OCI-LY7 (cell line): ENCODE results near the gene KIRREL3. TPM values are rescaled to one million over a fixed set of nuclear protein-coding genes. Genes with fewer than 3 reads are reported as not detected.

Experiments
- BruUV-seq: library from RNA; stranded (reverse); fragments of 400-500 nt; replicated peaks from 2 replicates; lab custom pipeline; 2021; lab: Mats Ljungman, UMichigan
- CTCF ChIA-PET: fragments of 300-600 bp; sonication (Branson Sonifier 250); formaldehyde crosslinking; loops from one replicate; lab custom pipeline; 2022; ENCODE audit warnings: antibody characterized with exemption; ENCODE audit not compliant: unreplicated experiment; lab: Charles Lee
- POLR2A ChIA-PET: fragments of 300-600 bp; sonication (Branson Sonifier 250); formaldehyde crosslinking; loops from one replicate; lab custom pipeline; 2022; ENCODE audit warnings: antibody characterized with exemption; lab: Charles Lee
- DNase-seq: peaks from one replicate; pipeline ENCODE4 v3.0.0-alpha.2; 2015; ENCODE audit warnings: low spot score
- H2AFZ ChIP-seq: fragments of 200-600 bp; sonication (generic), shearing (Covaris generic); 2 replicates; pipeline ENCODE4 v1.6.1; 2014; ENCODE audit warnings: mild to moderate bottlenecking, antibody characterized with exemption, low read length, moderate library complexity
- H3K27ac ChIP-seq: fragments of 200-600 bp; sonication (generic); 2 replicates; pipeline ENCODE4 v1.5.1; 2014; ENCODE audit warnings: mixed run types, low read depth, mild to moderate bottlenecking, moderate library complexity, low read length, inconsistent platforms; ENCODE audit not compliant: poor library complexity, severe bottlenecking
- H3K36me3 ChIP-seq: fragments of 200-600 bp; sonication (generic); 2 replicates; pipeline ENCODE4 v1.6.1; 2014; ENCODE audit warnings: mild to moderate bottlenecking, antibody characterized with exemption, low read length, moderate library complexity, mixed read lengths; ENCODE audit not compliant: insufficient read depth
- H3K4me1 ChIP-seq: fragments of 200-600 bp; sonication (generic); 2 replicates; pipeline ENCODE4 v1.5.1; 2014; ENCODE audit warnings: mild to moderate bottlenecking, low read length; ENCODE audit not compliant: insufficient read depth, poor library complexity, severe bottlenecking
- H3K4me2 ChIP-seq: fragments of 200-600 bp; sonication (generic); 2 replicates; pipeline ENCODE4 v1.6.1; 2014; ENCODE audit warnings: mild to moderate bottlenecking, low read length
- H3K4me3 ChIP-seq: fragments of 200-600 bp; sonication (generic); 2 replicates; pipeline ENCODE4 v1.5.1; 2014; ENCODE audit warnings: mild to moderate bottlenecking, low read depth, low read length; ENCODE audit not compliant: poor library complexity, severe bottlenecking
- H3K79me2 ChIP-seq: fragments of 200-600 bp; sonication (generic); 2 replicates; pipeline ENCODE4 v1.6.1; 2016; ENCODE audit warnings: low read depth, mild to moderate bottlenecking, low read length, moderate library complexity, mixed read lengths; ENCODE audit not compliant: insufficient read depth
- H3K9me2 ChIP-seq: fragments of 200-600 bp; sonication (generic); 2 replicates; pipeline ENCODE4 v1.6.1; 2016; ENCODE audit warnings: mild to moderate bottlenecking, low read length, mixed read lengths; ENCODE audit not compliant: insufficient read depth
- H3K9me3 ChIP-seq: fragments of 200-600 bp; sonication (generic); 2 replicates; pipeline ENCODE4 v1.6.1; 2014; ENCODE audit warnings: mild to moderate bottlenecking, mixed run types, low read length, mixed read lengths
- H4K20me1 ChIP-seq: fragments of 200-600 bp; sonication (generic); 2 replicates; pipeline ENCODE4 v1.6.1; 2014; ENCODE audit warnings: mild to moderate bottlenecking, antibody characterized with exemption, low read length, moderate library complexity, mixed read lengths; ENCODE audit not compliant: insufficient read depth
- CTCF ChIP-seq: fragments of 200-600 bp; sonication (generic); conservative IDR thresholded peaks from 2 replicates; pipeline ENCODE4 v1.5.1; 2014; ENCODE audit warnings: mild to moderate bottlenecking, antibody characterized with exemption, low read length, moderate library complexity, mixed read lengths
- EZH2phosphoT487 ChIP-seq: fragments of 200-600 bp; sonication (generic); IDR thresholded peaks from 2 replicates; pipeline ENCODE4 v1.6.1; 2018; ENCODE audit warnings: low read depth, borderline replicate concordance, mild to moderate bottlenecking, mixed run types, antibody characterized with exemption, low read length, moderate library complexity, mixed read lengths
- intact Hi-C: fragments of 100-400 bp; cut with micrococcal nuclease; formaldehyde crosslinking; loops from one replicate; pipeline ENCODE4 v1.10.0; 2022; ENCODE audit not compliant: unreplicated experiment
- total RNA-seq, 2 experiments: library from RNA; depleted of rRNA in 1 of 2; stranded (reverse); fragments of >200 nt in 1 of 2; shearing (Covaris generic) in 1 of 2; gene quantifications; 2 replicates each; pipeline ENCODE4 v1.2.3, GENCODE V29; 2014 to 2022

KIRREL3 gene
- total RNA-seq, 2 experiments from 2014 or later: not detected

GRCh38 chr11:126464796-126465195 lies 535.8 kb downstream of the KIRREL3 start:
- Histone ChIP-seq H4K20me1 (no peaks in the 10 kb centered on the region), H2AFZ (peak overlapping the region; percentile 75), H3K27ac (peak overlapping the region; percentile 89), H3K4me3 (peak overlapping the region; percentile 57), H3K4me2 (peak overlapping the region; percentile 74), H3K79me2 (no peaks in the 10 kb centered on the region), H3K9me3 (no peaks in the 10 kb centered on the region; the same call in 1 of the 2 replicates), H3K9me2 (no peaks in the 10 kb centered on the region), H3K36me3 (no peaks in the 10 kb centered on the region), H3K4me1 (peaks cover 45% of the 10 kb centered on the region)
- BruUV-seq: no TSS peak
- TF ChIP-seq CTCF (no peak), EZH2phosphoT487 (no peak)
- no peak for DNase-seq
- CTCF ChIA-PET: interaction anchor here (4.2 kb wide), 1 partner anchor 15 kb away, joined by 32 read pairs; no protein-coding TSS in a partner anchor
- intact Hi-C loops: no loop called here
- POLR2A ChIA-PET: interaction anchor here (0.5 to 5.4 kb wide), 9 partner anchors 11 to 252 kb away, joined by 3 to 48 read pairs (median 6); no protein-coding TSS in a partner anchor

GRCh38 chr11:126462422-126462821 lies 538.1 kb downstream of the KIRREL3 start:
- ChIA-PET CTCF (interaction anchor here (0.7 to 2.0 kb wide), 2 partner anchors 22 to 119 kb away, joined by 8 to 11 read pairs; no protein-coding TSS in a partner anchor), POLR2A (interaction anchor here (0.6 to 1.3 kb wide), 2 partner anchors 14 to 19 kb away, joined by 4 to 5 read pairs; no protein-coding TSS in a partner anchor)
- TF ChIP-seq EZH2phosphoT487 (no peak), CTCF (no peak)
- Histone ChIP-seq H3K4me3 (no peak overlapping the region), H3K27ac (no peak overlapping the region), H3K9me2 (no peaks in the 10 kb centered on the region), H3K79me2 (no peaks in the 10 kb centered on the region), H3K4me2 (no peak overlapping the region), H2AFZ (no peak overlapping the region), H3K36me3 (no peaks in the 10 kb centered on the region), H3K9me3 (no peaks in the 10 kb centered on the region; the same call in 1 of the 2 replicates), H3K4me1 (peaks cover 32% of the 10 kb centered on the region), H4K20me1 (no peaks in the 10 kb centered on the region)
- no peak for DNase-seq
- intact Hi-C loops: no loop called here
- BruUV-seq: no TSS peak

- H3K4me1 ChIP-seq: peaks cover 28% of the 10 kb centered on the region
- no peaks in the 10 kb centered on the region for H4K20me1 ChIP-seq
- no peak overlapping the region for H3K27ac ChIP-seq
- ChIA-PET CTCF (interaction anchor here (2.0 kb wide), 1 partner anchor 23 kb away, joined by 8 read pairs; no protein-coding TSS in a partner anchor), POLR2A (interaction anchor here (1.3 kb wide), 1 partner anchor 19 kb away, joined by 5 read pairs; no protein-coding TSS in a partner anchor)
- DNase-seq: no peak
- H3K4me2 ChIP-seq: no peak overlapping the region
- no peaks in the 10 kb centered on the region for H3K36me3 ChIP-seq
- H3K9me3 ChIP-seq: no peaks in the 10 kb centered on the region; the same call in 1 of the 2 replicates
- no peak for TF ChIP-seq EZH2phosphoT487
- no peak for TF ChIP-seq CTCF
- no peak overlapping the region for H3K4me3 ChIP-seq
- H3K79me2 ChIP-seq: no peaks in the 10 kb centered on the region
- H3K9me2 ChIP-seq: no peaks in the 10 kb centered on the region
- BruUV-seq: no TSS peak
- no peak overlapping the region for H2AFZ ChIP-seq
- intact Hi-C loops: no loop called here
Measured at GRCh38 chr11:126461996-126462395, 538.6 kb downstream of the KIRREL3 start.
